ENCODE measurements around the gene MITF.
"Not testable (repeated sequence)": the region's sequence is repeated elsewhere in the genome, so short reads cannot be mapped to it uniquely, and the experiment has no call there.

MITF gene

GRCh38 chr3:69879051-69879450, 139.8 kb downstream of the MITF start:
- DNase-seq: no peak

DNA sequence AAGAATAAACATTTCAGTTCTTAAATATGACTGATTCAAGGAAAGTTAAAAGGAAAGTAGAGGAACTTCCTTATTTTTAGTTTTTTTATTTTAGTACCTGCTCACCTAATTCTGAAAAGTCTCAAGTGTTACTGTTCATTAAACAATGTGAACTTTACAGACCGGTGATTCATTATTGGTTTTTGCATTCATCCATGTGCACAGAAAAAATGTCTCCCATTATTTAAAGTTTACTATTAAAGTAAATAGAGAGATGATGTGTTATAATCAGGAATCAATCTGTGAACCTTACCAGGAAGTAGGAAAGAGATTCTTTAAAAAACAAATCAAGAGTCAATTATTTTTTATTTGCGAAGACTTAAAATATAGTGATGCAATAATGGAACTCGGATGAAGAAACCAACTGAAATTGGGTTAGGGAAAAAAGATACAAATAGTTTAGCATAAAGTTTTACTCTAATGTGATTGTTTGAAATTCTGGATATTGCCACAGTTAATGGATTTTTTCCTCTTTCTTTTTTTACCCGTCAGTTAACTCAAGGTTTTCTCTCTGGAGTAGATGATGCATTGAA, 140.9 kb downstream of the MITF start:
- DNase-seq: no peak

DNA sequence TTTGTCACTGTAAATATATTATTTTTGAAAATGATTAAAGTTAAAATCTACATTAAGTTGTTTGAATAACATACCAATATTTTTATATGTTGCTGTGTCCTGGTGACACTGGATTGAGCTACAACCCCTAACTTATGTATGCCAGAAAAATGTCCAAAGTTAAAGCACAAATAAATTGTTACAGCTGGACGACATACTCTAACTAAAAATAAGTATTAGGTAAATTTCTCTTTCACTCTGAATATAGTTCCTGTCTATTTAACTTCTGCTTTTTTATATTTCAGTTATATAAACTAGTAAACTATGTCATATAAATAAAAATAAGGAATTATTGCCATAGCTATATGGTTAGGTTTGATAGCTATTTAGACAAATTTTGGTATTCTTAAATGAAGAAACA, 141.8 kb downstream of the MITF start:
- DNase-seq: no peak

GRCh38 chr3:69881756-69882428, 142.6 kb downstream of the MITF start:
- DNase-seq: no peak

GRCh38 chr3:69882560-69882959, 143.3 kb downstream of the MITF start:
- no peak for DNase-seq

DNA sequence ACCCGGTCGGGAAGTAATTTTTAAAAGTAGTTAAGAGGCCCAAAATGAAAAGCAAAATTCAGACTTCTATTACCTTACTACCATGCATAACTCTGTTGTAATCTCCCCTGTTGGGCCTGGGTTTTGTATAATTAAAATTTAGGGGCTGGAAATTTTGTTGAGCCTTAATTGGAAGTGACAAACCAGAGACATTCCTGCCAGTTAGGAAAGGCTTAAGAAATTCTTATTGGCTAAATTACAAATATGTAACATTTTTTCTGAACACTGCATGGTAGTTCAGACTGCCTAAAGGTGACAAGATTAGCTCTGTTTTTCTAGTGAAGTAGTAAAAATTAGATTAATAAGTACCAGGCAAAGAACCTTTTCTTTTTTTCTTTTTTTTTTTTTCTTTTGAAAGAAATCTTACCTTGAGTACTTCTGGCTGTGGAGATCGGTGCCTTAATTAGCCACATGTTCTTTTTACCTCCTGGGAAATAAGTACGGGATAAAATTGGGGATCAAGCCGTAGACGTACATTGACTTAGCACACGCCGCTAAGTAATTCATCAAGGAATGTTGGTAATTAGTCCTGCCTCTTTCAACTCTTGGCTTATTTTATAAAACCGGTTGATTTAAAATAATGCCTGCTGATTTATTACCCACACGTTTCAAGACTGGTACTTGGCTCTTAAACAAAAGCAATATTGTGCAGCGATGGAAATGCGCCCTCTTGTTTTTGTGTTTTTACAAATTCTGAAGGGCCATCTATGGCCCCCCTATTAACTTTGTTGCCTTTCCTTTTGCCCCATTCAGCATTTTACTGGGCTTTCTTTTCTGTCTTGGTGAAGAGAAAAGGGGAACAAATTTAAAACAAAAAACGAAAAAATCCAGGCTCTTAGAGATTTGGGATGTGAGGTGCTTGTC, 149.0 kb downstream of the MITF start:
- DNase-seq: no peak

- DNase-seq: no peak
Observed at GRCh38 chr3:69888943-69889315, 149.7 kb downstream of the MITF start.

DNA sequence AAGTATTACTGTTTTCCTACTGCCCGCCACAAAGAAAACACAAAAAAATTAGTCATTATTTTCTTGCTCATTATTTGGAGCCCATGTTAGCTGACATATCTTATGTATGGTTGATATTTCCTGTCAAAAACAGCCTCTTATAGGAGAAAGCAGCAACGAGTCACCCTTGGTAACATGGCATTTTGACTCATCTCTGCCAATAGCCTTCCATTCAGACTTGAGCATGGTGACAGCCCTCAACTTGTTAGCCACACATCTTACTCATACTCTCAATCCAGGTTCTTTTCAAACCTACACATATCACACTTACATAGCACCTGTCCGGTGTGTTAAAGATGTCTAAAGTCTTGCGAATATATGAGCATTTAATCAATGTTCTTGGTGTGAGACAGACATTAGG, 150.8 kb downstream of the MITF start:
- DNase-seq: no peak

DNA sequence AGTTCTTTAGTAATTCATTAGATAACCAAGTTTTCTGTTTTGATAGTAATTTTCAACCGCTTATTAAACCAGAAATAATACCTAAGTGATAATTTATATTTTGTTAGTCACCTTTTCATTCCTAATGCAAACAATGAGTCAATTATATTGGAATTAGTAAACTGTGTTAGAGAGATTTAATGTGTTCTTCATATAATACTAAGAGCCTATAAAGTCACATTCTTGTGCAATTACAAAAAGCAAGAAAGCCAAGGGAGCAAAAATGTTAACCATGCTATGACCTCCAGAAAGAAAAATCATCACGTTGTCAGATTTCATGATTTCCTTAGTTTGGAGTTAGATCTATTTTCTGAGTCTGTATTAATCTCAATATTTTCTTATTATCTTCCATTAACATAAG, 151.4 kb downstream of the MITF start:
- DNase-seq: no peak

- no peak for DNase-seq
Observed at GRCh38 chr3:69892706-69893105, 153.4 kb downstream of the MITF start.

GRCh38 chr3:69893274-69893673, 154.0 kb downstream of the MITF start:
- no peak for DNase-seq

DNA sequence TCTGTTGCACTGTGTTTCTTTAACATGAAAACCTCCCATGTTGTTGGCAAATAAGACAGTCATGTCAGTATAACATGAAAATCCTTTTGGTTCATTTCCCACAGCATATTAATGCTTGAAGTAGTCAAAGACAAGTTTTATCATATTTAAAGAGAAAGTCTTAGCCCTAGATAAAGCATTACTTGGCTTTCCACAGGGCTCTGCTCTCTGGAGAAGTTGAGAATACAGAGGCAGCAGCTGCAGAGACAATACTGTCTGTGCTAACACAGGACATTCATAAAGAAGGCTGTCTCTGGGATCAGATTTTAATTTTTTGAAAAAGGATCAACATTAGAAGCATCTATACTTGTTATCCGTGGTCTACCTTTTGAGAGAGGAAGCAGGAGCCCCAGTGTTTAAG, 156.8 kb downstream of the MITF start:
- no peak for DNase-seq

GRCh38 chr3:69900331-69900730, 161.1 kb downstream of the MITF start:
- DNase-seq: no peak

DNA sequence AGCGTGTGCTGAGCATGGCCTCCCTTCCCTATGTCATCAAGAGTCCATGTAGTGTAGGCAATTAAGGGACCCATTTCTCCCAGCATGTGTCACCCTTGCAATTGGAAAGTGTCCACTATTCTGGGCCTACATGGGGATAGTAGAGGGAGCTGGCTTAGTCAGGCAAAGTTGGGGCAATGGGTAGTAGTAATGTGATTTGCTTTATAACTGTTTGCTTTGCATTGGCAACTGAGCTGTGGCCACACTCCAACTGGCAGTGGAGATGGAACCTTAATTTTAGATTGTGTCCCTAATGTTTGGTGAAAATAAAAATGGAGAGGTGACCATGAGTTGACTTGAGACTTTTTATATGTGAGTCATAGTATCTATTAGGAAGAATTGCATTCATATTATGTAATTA, 162.5 kb downstream of the MITF start:
- DNase-seq: no peak

GRCh38 chr3:69902386-69902785, 163.1 kb downstream of the MITF start:
- DNase-seq: no peak

DNA sequence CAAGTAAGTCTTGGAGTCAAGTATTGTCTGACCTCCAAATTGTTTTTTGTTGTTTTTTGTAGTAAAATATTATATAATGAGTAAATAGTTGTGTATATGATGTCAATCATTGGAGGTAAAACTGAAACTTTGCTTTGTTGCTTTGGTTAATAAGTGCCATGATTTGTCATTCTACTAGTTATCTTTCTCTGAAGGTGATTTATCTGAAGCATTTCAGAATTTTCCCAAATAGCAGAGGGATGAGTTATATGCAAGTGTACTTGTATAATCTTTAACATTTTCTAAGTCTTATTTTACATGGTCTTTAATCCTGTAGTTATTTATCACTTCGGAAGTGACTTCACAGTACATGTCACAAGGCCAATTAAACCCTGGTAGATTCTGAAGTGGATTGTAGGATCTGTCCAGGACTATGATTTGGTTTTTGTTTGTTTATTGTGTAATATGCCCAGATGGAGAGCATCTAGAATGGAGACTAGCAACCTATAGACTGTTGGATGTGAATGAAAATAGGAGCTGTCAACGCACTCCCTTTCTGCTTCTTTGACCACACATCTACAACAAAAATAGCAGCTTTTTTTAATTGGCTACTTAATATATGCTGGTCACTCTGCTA, 167.2 kb downstream of the MITF start:
- no peak for DNase-seq

DNA sequence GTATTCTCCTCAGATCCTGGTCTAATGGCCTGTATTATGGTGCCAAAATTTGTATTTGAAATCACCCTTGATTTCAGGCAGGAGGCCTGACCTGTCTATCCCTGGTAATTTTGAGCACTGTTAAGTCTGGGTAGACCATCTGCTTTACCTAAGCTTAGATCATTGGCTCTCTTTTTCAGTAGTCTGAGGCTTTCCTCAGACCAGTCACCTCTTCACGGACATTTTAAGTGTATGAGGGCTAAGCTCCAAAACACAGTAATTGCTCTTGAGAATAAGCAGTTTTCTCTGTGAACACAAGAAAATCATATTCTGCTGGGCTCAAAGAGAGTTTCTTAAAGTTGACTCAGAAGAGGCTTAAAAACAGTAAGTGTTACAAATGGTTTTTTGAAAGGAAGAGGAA, 168.3 kb downstream of the MITF start:
- no peak for DNase-seq

GRCh38 chr3:69909859-69910258, 170.6 kb downstream of the MITF start:
- DNase-seq: not testable (repeated sequence)

- DNase-seq: no peak
Observed at GRCh38 chr3:69913422-69913821, 174.2 kb downstream of the MITF start.

- DNase-seq: no peak
Observed at GRCh38 chr3:69914395-69914794, 175.1 kb downstream of the MITF start.

GRCh38 chr3:69915726-69916125, 176.5 kb downstream of the MITF start:
- no peak for DNase-seq

GRCh38 chr3:69920009-69920408, 180.7 kb downstream of the MITF start:
- not testable (repeated sequence) for DNase-seq

DNA sequence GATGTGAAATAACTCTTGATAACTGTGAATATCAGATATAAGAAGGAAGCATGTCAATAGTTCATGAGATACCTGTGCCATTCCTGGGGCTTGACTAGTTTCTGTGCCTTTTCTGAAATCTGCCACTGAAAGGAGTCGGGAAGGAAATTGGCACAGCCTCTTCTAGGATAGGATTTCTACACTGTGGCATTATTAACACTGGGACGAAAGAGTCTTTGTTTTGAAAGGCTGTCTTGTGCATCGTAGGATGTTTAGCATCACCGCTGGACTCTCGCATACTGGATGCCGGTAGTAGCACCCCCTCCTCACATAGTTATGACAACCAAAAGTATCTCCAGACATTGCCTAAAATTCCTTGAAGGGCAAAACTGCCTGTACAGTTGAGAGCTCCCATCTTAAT, 182.4 kb downstream of the MITF start:
- no peak for DNase-seq

DNA sequence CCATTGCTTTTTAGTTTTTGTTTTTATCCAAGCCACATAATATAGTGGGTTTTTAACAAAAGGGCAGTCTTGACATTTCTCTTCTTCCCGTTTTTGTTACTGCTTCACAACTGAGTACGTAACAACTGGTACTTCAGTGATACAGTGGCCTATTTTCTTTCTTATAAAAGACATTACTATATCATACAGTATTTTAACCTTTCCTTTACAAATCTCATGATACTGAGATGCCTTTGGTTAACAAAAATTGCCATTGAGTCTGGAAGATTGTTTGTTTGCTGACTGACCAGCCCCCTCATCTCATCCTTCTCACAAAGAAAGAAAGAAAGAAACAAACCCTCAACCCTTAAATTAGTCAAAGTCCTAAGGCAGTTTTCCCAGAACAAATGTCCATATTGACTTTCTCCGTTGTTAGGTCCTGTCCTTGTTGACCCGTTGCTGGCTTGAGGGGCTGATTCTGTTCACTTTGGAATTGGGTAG, 183.3 kb downstream of the MITF start:
- no peak for DNase-seq
